HepG2 (cell line): ENCODE data around the gene METRN. TPM values are rescaled to one million over a fixed set of nuclear protein-coding genes. Genes with fewer than 3 reads are reported as not detected.

Experiments used
- ARHGAP35 ChIP-seq: sonication (generic); formaldehyde crosslinking; IDR thresholded peaks from 2 replicates; pipeline ENCODE4 v1.9.0; 2022; ENCODE audit warnings: mild to moderate bottlenecking, inconsistent platforms, moderate library complexity, missing genetic modification reagents, borderline replicate concordance
- BCL6 ChIP-seq: IDR thresholded peaks from 2 replicates; pipeline ENCODE4 v1.6.1; 2016; ENCODE audit warnings: missing genetic modification reagents, missing compliant biosample characterization
- MAZ ChIP-seq, 2 experiments: sonication (generic) in 1 of 2; formaldehyde crosslinking in 1 of 2; IDR thresholded peaks; 2 replicates each; pipeline versions ENCODE4 v1.5.0 to v1.6.1; 2012 to 2020; ENCODE audit warnings: low read depth in 2 of 2, mild to moderate bottlenecking in 2 of 2, borderline replicate concordance in 1 of 2, improper control_type of control experiment in 1 of 2, low read length in 1 of 2, missing genetic modification reagents in 1 of 2, moderate library complexity in 1 of 2
- MTA1 ChIP-seq: sonication (generic); formaldehyde crosslinking; IDR thresholded peaks from 2 replicates; pipeline ENCODE4 v1.4.0; 2020; ENCODE audit warnings: missing genetic modification reagents, mild to moderate bottlenecking, borderline replicate concordance
- NRL ChIP-seq: sonication (generic); formaldehyde crosslinking; IDR thresholded peaks from 2 replicates; pipeline ENCODE4 v1.5.0; 2020; ENCODE audit warnings: missing genetic modification reagents, mild to moderate bottlenecking, moderate library complexity, borderline replicate concordance
- RNF2 ChIP-seq: fragments of 450-650 bp; conservative IDR thresholded peaks from 2 replicates; pipeline ENCODE4 v1.6.1; 2016; ENCODE audit warnings: low read depth
- TCF7 ChIP-seq: sonication (generic); IDR thresholded peaks from 2 replicates; pipeline ENCODE4 v1.6.1; 2016; ENCODE audit warnings: antibody characterized with exemption, low read depth
- ZNF451 ChIP-seq: sonication (generic); formaldehyde crosslinking; IDR thresholded peaks from 2 replicates; pipeline ENCODE4 v1.5.0; 2020; ENCODE audit warnings: mild to moderate bottlenecking, missing genetic modification reagents
- ZNF556 ChIP-seq: sonication (generic); formaldehyde crosslinking; IDR thresholded peaks from 2 replicates; pipeline ENCODE4 v1.4.0; 2020; ENCODE audit warnings: mild to moderate bottlenecking, missing genetic modification reagents, borderline replicate concordance
- ZNF558 ChIP-seq: sonication (generic); formaldehyde crosslinking; IDR thresholded peaks from 2 replicates; pipeline ENCODE4 v1.9.0; 2022; ENCODE audit warnings: mild to moderate bottlenecking, missing genetic modification reagents, borderline replicate concordance
- ZNF652 ChIP-seq: IDR thresholded peaks from 2 replicates; pipeline ENCODE4 v1.6.1; 2016; ENCODE audit warnings: low read depth, borderline replicate concordance
- ZSCAN20 ChIP-seq: sonication (generic); formaldehyde crosslinking; IDR thresholded peaks from 2 replicates; pipeline ENCODE4 v1.4.0; 2020; ENCODE audit warnings: missing genetic modification reagents, mild to moderate bottlenecking, borderline replicate concordance
- polyA plus RNA-seq, 8 experiments: library from polyadenylated mRNA; depleted of rRNA in 3 of 8; stranded (reverse) in 7 of 8; unstranded in 1 of 8; fragments of >200 nt; fragmentation: Illumina TruSeq in 4 of 8; extraction: Trizol in 4 of 8; gene quantifications; 2 replicates each; pipeline versions ENCODE4 v1.2.1 to v1.2.3, GENCODE V29; 2011 to 2016; ENCODE audit warnings: low read depth in 4 of 8, missing spikeins in 1 of 8, mixed read lengths in 1 of 8; ENCODE audit not compliant: insufficient read depth in 1 of 8
- total RNA-seq, 5 experiments: library from RNA; depleted of rRNA; stranded (reverse); fragments of >200 nt; fragmentation: Illumina TruSeq; extraction: Trizol; gene quantifications; 2 replicates each; pipeline ENCODE4 v1.2.3, GENCODE V29; 2016; ENCODE audit warnings: low read depth in 1 of 5
- TF ChIP-seq, protein P1 (sequence below): sonication (generic); formaldehyde crosslinking; IDR thresholded peaks from 2 replicates; pipeline ENCODE4 v1.9.0; 2022; ENCODE audit warnings: missing genetic modification reagents, mild to moderate bottlenecking, borderline replicate concordance
- TF ChIP-seq, protein P2 (sequence below): sonication (generic); formaldehyde crosslinking; IDR thresholded peaks from 2 replicates; pipeline ENCODE4 v1.5.0; 2020; ENCODE audit warnings: missing genetic modification reagents, mild to moderate bottlenecking, borderline replicate concordance
- TF ChIP-seq, protein P3 (sequence below): sonication (generic); formaldehyde crosslinking; IDR thresholded peaks from 2 replicates; pipeline ENCODE4 v1.4.0; 2020; ENCODE audit warnings: missing genetic modification reagents, borderline replicate concordance
- TF ChIP-seq, protein P4 (sequence below): sonication (generic); formaldehyde crosslinking; IDR thresholded peaks from 2 replicates; pipeline ENCODE4 v1.9.0; 2021; ENCODE audit warnings: missing genetic modification reagents, borderline replicate concordance

The METRN gene
- total and polyA plus RNA-seq, 2 of the 13 experiments (the other 11 are each of a cell fraction or from before 2014, with no cell fraction given): 25.5 to 46.1 TPM

DNA sequence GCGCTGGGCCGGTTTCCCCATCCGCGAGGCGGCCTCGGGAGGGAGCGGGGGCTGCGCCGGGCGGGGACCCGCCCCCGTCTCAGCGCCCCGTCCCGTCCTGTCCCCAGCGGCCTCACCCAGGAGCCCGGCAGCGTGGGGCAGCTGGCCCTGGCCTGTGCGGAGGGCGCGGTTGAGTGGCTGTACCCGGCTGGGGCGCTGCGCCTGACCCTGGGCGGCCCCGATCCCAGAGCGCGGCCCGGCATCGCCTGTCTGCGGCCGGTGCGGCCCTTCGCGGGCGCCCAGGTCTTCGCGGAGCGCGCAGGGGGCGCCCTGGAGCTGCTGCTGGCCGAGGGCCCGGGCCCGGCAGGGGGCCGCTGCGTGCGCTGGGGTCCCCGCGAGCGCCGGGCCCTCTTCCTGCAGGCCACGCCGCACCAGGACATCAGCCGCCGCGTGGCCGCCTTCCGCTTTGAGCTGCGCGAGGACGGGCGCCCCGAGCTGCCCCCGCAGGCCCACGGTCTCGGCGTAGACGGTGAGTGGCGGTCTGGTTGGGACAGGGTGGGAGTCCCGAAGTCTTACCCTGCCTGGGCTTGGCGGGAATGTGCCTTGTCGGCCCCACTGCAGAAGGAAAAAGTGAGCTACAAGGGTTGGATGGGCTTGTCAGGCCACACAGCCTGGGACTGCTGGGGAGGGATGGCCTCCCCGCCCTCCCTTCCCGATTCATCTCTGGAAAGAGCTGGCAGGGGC lies 720 bp downstream of the METRN start (continued):
- TF ChIP-seq ZSCAN20 (CRISPR knock-in tag) (0 out of 2 replicates have a peak, but pooled peaks have one; percentile 19), ZNF652 (CRISPR knock-in tag) (no peak), NRL (CRISPR knock-in tag) (0 out of 2 replicates have a peak, but pooled peaks have one; percentile 49), MAZ (IDR thresholded peaks at IDR 0.05; ENCODE audit: borderline replicate concordance, low read depth, low read length) (no peak), MAZ (CRISPR knock-in tag; IDR thresholded peaks at IDR 0.05; ENCODE audit: low read depth) (peak; percentile 5; the same call in 1 of the 2 replicates), RNF2 (peak; percentile 38; the same call in 1 of the 2 replicates), ARHGAP35 (CRISPR knock-in tag) (no peak), MTA1 (CRISPR knock-in tag) (peak; percentile 9; the same call in 1 of the 2 replicates), TCF7 (no peak), ZNF451 (CRISPR knock-in tag) (0 out of 2 replicates have a peak, but pooled peaks have one; percentile 48), ZNF558 (CRISPR knock-in tag) (0 out of 2 replicates have a peak, but pooled peaks have one; percentile 33), ZNF556 (no peak), BCL6 (CRISPR knock-in tag) (no peak)
- TF ChIP-seq, protein P1, sequence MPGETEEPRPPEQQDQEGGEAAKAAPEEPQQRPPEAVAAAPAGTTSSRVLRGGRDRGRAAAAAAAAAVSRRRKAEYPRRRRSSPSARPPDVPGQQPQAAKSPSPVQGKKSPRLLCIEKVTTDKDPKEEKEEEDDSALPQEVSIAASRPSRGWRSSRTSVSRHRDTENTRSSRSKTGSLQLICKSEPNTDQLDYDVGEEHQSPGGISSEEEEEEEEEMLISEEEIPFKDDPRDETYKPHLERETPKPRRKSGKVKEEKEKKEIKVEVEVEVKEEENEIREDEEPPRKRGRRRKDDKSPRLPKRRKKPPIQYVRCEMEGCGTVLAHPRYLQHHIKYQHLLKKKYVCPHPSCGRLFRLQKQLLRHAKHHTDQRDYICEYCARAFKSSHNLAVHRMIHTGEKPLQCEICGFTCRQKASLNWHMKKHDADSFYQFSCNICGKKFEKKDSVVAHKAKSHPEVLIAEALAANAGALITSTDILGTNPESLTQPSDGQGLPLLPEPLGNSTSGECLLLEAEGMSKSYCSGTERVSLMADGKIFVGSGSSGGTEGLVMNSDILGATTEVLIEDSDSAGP (CRISPR knock-in tag): no peak
- TF ChIP-seq, protein P2, sequence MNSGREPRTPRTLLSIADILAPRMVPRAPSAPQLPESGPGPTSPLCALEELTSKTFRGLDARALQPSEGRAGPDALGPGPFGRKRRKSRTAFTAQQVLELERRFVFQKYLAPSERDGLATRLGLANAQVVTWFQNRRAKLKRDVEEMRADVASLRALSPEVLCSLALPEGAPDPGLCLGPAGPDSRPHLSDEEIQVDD (CRISPR knock-in tag): 0 out of 2 replicates have a peak, but pooled peaks have one; percentile 66
- TF ChIP-seq, protein P3, sequence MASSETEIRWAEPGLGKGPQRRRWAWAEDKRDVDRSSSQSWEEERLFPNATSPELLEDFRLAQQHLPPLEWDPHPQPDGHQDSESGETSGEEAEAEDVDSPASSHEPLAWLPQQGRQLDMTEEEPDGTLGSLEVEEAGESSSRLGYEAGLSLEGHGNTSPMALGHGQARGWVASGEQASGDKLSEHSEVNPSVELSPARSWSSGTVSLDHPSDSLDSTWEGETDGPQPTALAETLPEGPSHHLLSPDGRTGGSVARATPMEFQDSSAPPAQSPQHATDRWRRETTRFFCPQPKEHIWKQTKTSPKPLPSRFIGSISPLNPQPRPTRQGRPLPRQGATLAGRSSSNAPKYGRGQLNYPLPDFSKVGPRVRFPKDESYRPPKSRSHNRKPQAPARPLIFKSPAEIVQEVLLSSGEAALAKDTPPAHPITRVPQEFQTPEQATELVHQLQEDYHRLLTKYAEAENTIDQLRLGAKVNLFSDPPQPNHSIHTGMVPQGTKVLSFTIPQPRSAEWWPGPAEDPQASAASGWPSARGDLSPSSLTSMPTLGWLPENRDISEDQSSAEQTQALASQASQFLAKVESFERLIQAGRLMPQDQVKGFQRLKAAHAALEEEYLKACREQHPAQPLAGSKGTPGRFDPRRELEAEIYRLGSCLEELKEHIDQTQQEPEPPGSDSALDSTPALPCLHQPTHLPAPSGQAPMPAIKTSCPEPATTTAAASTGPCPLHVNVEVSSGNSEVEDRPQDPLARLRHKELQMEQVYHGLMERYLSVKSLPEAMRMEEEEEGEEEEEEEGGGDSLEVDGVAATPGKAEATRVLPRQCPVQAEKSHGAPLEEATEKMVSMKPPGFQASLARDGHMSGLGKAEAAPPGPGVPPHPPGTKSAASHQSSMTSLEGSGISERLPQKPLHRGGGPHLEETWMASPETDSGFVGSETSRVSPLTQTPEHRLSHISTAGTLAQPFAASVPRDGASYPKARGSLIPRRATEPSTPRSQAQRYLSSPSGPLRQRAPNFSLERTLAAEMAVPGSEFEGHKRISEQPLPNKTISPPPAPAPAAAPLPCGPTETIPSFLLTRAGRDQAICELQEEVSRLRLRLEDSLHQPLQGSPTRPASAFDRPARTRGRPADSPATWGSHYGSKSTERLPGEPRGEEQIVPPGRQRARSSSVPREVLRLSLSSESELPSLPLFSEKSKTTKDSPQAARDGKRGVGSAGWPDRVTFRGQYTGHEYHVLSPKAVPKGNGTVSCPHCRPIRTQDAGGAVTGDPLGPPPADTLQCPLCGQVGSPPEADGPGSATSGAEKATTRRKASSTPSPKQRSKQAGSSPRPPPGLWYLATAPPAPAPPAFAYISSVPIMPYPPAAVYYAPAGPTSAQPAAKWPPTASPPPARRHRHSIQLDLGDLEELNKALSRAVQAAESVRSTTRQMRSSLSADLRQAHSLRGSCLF: no peak
- TF ChIP-seq, protein P4, sequence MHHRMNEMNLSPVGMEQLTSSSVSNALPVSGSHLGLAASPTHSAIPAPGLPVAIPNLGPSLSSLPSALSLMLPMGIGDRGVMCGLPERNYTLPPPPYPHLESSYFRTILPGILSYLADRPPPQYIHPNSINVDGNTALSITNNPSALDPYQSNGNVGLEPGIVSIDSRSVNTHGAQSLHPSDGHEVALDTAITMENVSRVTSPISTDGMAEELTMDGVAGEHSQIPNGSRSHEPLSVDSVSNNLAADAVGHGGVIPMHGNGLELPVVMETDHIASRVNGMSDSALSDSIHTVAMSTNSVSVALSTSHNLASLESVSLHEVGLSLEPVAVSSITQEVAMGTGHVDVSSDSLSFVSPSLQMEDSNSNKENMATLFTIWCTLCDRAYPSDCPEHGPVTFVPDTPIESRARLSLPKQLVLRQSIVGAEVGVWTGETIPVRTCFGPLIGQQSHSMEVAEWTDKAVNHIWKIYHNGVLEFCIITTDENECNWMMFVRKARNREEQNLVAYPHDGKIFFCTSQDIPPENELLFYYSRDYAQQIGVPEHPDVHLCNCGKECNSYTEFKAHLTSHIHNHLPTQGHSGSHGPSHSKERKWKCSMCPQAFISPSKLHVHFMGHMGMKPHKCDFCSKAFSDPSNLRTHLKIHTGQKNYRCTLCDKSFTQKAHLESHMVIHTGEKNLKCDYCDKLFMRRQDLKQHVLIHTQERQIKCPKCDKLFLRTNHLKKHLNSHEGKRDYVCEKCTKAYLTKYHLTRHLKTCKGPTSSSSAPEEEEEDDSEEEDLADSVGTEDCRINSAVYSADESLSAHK: no peak
